Sigmoid colon (tissue), 4 donors: ENCODE data around the gene BZW2.

Source experiments
- EP300 ChIP-seq, 4 donors: sonication (generic); formaldehyde crosslinking; IDR thresholded peaks; one replicate each; pipeline ENCODE4 v1.6.1; 2017; ENCODE audit warnings: antibody characterized with exemption in 4 of 4
- POLR2AphosphoS5 ChIP-seq, 4 donors: sonication (generic); formaldehyde crosslinking; IDR thresholded peaks; one replicate each; pipeline ENCODE4 v1.6.1; 2017; ENCODE audit warnings: antibody characterized with exemption in 4 of 4
- TF ChIP-seq, protein P1 (sequence below), 4 experiments: fragments of 450-650 bp in 3 of 4; fragments of 200-600 bp in 1 of 4; IDR thresholded peaks; one replicate each; pipeline ENCODE4 v1.5.1; 2016 to 2019; ENCODE audit warnings: antibody characterized with exemption in 4 of 4, mild to moderate bottlenecking in 3 of 4, moderate library complexity in 2 of 4

DNA sequence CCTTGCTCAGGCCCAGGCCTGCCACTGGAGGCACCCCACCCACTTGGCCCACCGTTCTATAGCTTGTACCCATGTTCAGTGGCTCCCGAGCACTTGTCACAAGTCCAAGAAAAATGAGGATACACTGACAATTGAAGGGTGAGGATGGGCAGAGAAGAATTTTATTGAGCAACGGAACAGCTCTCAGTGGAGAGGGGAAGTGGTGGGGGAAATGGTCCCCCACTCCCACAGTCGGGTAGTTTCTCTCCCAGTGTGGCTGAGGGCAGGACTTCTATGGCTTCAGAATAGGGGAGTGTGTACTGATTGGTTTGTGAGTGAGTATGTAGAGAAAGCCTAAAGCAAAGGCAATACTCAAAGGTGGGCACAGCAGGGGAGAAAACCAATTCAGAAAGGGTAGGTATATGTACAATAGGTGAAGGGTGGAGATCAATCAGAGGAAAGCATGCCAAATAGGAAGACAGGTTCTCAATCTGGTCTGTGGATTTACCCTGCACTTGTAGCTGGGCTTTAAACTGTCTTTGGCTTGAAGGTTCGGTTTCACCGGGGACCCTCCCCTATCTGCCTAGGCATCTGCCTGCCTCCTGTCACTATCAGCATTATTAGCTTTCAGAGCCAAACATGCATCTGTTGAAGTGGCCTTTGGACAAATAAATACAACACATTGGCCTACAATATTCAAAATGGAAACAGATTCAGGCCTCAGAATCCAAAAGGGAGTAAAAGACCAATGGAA is 98.7 kb downstream of the BZW2 start:
- no peak for TF ChIP-seq POLR2AphosphoS5 (IDR thresholded peaks at IDR 0.05)
- no peak for TF ChIP-seq EP300 (IDR thresholded peaks at IDR 0.05)
- TF ChIP-seq, protein P1, sequence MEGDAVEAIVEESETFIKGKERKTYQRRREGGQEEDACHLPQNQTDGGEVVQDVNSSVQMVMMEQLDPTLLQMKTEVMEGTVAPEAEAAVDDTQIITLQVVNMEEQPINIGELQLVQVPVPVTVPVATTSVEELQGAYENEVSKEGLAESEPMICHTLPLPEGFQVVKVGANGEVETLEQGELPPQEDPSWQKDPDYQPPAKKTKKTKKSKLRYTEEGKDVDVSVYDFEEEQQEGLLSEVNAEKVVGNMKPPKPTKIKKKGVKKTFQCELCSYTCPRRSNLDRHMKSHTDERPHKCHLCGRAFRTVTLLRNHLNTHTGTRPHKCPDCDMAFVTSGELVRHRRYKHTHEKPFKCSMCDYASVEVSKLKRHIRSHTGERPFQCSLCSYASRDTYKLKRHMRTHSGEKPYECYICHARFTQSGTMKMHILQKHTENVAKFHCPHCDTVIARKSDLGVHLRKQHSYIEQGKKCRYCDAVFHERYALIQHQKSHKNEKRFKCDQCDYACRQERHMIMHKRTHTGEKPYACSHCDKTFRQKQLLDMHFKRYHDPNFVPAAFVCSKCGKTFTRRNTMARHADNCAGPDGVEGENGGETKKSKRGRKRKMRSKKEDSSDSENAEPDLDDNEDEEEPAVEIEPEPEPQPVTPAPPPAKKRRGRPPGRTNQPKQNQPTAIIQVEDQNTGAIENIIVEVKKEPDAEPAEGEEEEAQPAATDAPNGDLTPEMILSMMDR (IDR thresholded peaks at IDR 0.05) = no peak
